Mammary epithelial cell (primary cell): ENCODE measurements around the gene NF1.

Experiments
- CTCF ChIP-seq, 2 donors: IDR thresholded peaks in 1 of 2; conservative IDR thresholded peaks in 1 of 2; 2 replicates each; pipeline ENCODE4 v1.5.1; 2011 to 2012; ENCODE audit warnings: inconsistent platforms in 2 of 2, low read length in 2 of 2, mild to moderate bottlenecking in 2 of 2, control low read depth in 1 of 2, low read depth in 1 of 2; ENCODE audit not compliant: insufficient read depth in 1 of 2; ENCODE audit errors: extremely low read depth in 1 of 2
- EZH2 ChIP-seq: IDR thresholded peaks from 2 replicates; pipeline ENCODE4 v1.6.1; 2012; ENCODE audit warnings: low read length, inconsistent platforms, borderline replicate concordance

- no peak for TF ChIP-seq CTCF (conservative IDR thresholded peaks at IDR 0.05 in 1 of 2, IDR thresholded peaks at IDR 0.05 in 1 of 2; ENCODE audit: extremely low read depth in 1 of 2, insufficient read depth in 1 of 2, low read depth in 1 of 2, low read length in 2 of 2)
- TF ChIP-seq EZH2 = no peak
Measured at GRCh38 chr17:31105991-31106390, 11.2 kb downstream of the NF1 start.
